ENCODE results near the gene CPEB3.
A peak's percentile ranks its signal among the peaks of the same experiment; 100 is the strongest.
"Not testable (repeated sequence)": the region's sequence is repeated elsewhere in the genome, so short reads cannot be mapped to it uniquely, and the experiment has no call there.

CPEB3 gene

DNA sequence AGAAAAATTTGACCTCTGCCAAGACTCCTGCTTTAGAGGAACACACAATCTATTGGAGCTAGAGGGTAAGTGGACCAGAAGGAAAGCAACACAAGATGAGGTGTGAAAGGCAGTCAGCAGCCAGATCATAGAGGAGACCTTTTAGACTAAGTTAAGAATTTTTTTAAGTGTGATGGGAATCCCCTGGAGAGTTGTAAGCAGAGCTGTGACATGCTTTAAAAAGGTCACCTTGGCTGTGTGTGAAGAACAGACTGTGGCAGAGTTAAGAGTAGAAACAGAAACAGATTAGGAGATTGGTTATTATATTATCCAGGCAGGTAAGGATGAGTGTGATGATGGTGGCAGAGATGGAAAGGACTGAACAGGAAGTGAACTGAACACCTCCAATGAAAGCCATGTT is 23.5 kb downstream of the CPEB3 start:
- DNase-seq (ENCODE audit: low read depth in 2 of 2): no peak

- DNase-seq (ENCODE audit: low read depth in 2 of 2): no peak
These were observed 25.1 kb downstream of the CPEB3 start for GRCh38 chr10:92265687-92266258.

DNA sequence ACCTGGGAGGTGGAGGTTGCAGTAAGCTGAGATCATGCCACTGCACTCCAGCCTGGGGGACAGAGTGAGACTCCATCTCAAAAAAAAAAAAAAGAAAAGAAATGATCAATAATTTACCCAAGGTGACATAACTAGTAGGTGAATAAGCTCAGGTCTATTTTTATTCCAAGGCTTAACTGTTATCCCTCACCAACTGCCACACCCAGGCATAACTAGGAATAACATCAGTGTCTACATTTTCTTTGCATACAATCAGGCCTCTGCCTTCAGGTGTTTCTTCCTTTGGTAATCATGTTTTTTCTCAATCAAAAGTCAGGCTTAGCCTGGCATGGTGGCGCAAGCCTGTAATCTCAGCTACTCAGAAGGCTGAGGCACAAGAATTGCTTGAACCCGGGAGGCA is 26.6 kb downstream of the CPEB3 start:
- no peak for DNase-seq (ENCODE audit: low read depth in 2 of 2)

- DNase-seq (ENCODE audit: low read depth in 2 of 2): no peak
These were observed 27.5 kb downstream of the CPEB3 start for GRCh38 chr10:92263396-92263795.

- no peak for DNase-seq (ENCODE audit: low read depth in 2 of 2)
These were observed 42.3 kb downstream of the CPEB3 start for GRCh38 chr10:92248566-92248965.

- DNase-seq (ENCODE audit: low read depth in 2 of 2): no peak
These were observed 46.1 kb downstream of the CPEB3 start for GRCh38 chr10:92244796-92245195.

GRCh38 chr10:92242910-92243671 is 47.8 kb downstream of the CPEB3 start:
- peak; percentile 5 to 19 for DNase-seq (ENCODE audit: low read depth in 2 of 2)

GRCh38 chr10:92242380-92242779 is 48.5 kb downstream of the CPEB3 start:
- DNase-seq (ENCODE audit: low read depth in 2 of 2): no peak

- DNase-seq (ENCODE audit: low read depth in 2 of 2): no peak
These were observed 49.4 kb downstream of the CPEB3 start for GRCh38 chr10:92241501-92241900.

- no peak for DNase-seq (ENCODE audit: low read depth in 2 of 2)
These were observed 49.7 kb downstream of the CPEB3 start for GRCh38 chr10:92241158-92241500.

DNA sequence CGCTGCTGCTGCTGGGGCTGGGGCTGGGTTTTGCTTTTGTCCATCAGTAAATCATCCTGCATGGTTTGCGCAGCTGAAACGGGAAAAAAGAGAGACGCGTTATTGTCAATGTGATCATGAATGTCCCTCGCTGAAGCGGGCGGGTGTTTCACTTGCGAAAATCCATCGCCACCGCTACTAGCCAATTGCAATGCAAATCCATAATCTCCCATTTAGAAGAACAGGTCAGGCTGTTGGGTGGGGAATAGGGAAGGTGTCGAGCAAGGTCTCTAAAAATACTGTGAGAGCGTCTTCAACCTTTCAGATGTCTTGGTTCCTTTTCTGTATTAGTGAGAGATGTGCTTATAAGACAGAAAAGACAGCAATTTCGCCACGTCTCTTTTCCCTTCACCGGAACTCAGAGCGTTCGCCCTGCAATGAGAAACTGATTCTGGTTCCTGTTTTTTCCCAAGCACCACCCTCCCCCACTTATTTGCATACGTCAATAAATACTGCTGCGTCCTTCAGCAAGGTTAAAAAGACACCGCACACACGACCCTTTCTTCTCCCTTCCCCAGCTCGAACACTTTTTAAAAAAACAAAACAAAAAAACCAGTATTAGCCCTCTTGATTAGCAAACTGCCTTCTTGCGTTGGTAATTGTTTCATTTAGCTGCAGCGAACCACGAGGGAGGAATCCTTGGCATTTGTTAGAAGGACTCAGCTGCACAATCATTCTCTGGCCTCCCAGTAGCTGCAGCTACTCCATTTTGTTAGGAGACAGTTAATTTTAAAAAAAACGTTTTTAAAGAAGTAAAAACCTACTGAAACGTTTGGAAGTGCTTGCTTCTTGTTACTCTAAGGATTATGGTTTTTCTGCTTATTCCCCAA is 50.4 kb downstream of the CPEB3 start:
- no peak for DNase-seq (ENCODE audit: low read depth in 2 of 2)

DNA sequence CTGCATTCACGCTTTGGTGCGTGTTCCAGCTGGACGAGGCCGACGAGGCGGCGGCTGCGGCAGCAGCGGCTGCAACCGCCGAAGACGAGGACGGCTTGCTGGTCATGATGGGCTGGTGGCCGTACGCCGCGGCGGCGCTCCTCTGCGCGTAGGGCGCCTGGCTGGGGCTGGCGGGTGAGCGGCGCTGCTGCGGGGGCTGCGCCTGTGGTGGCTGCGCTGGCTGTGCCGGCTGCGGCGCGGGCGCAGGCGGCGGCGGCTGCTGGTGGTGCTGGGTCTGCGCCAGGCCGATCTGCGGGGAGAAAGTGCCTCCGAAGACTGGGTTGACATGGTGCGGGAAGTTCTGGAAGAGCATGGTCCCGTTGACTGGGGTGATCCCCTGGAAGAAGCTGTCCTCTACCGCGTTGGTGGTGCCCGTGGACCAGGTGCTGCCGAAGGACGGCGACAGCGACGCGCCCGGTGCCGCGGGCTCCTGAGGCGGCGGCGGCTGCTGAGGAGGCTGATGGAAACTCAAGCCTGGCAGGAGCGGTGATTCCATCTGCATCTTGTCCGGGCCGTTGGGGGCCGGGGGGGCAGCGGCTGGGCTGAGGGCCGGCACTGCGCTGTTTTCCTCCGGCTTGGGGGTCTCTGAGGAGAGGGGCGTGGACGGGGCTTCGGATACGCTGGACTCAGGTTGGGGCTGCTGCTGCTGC is 51.1 kb downstream of the CPEB3 start:
- DNase-seq (ENCODE audit: low read depth in 2 of 2): no peak

DNA sequence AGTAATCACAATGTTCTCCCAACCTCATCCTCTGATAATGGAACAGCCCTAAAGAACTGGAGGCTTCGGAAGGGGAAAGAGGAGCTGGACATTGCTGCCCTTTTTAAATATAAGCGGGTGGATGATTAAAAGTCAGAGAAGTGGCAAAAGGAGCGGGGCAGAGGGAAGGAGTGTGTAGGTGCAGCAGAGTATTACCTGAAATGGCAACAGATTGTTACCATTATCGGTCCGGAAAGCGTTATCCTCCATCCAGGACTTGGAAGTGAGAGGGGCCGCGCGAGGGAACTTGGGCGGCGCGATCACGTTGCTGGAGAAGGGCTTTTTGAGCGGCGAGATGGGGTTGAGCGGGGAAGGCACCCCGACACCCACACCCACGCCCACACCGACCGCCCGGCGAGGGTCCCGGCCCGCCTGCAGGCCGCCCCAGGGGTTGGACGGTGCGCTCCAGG is 51.7 kb downstream of the CPEB3 start:
- DNase-seq (ENCODE audit: low read depth in 2 of 2): no peak

GRCh38 chr10:92238586-92239098 is 52.2 kb downstream of the CPEB3 start:
- no peak for DNase-seq (ENCODE audit: low read depth in 2 of 2)

GRCh38 chr10:92238054-92238585 is 52.8 kb downstream of the CPEB3 start:
- DNase-seq (ENCODE audit: low read depth in 2 of 2): no peak

DNA sequence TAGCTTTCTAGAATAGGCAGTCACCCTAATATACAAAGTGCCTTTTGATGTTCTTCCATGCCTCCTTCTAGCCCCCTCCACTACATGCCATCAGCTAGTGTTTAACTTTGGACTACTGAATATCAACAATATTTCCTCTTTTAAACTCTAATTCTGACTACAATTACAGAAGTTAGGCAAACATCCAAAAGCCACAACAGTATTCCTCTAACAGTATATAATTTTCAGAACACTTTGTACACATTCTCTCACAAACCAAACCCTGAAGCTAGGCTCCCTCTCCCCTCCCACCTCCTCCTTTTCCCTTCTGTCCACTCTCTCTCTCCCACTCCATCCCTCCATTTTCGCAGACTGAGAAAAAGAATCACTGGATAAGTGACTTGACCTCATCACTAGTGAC is 59.7 kb downstream of the CPEB3 start:
- no peak for DNase-seq (ENCODE audit: low read depth in 2 of 2)

DNA sequence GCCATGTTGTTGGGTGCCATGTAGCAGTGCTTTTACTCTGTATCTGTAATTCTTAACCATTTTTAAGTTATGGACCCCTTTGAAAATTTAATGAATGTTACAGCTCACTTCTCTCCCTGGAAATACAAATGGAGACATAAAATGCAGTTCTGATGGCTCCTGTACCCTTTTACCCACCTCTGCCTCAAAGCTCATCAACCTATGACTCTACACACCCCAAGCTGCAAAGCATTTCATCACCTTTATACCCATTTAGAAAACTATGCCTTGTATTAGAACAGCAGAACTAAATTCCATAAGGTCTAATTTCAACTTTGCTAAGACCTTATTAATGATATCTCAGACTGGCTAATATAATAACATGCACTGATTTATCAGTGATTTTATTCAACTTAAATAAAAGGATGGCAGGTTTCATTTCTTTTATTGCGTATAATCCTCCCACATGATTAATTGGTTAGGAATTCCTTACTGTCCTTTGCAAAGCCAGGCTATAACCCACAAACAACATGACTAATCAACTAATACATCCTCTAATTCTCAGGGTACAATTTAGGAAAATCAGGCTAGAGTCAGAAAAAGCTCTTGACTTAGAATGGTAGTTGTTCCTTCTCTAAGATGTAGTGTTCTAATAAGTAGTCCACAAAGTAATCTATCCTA is 68.1 kb downstream of the CPEB3 start:
- no peak for DNase-seq (ENCODE audit: low read depth in 2 of 2)

- DNase-seq (ENCODE audit: low read depth in 2 of 2): no peak
These were observed 71.3 kb downstream of the CPEB3 start for GRCh38 chr10:92219559-92219958.

- DNase-seq (ENCODE audit: low read depth in 2 of 2): no peak
These were observed 72.3 kb downstream of the CPEB3 start for GRCh38 chr10:92218569-92218968.

DNA sequence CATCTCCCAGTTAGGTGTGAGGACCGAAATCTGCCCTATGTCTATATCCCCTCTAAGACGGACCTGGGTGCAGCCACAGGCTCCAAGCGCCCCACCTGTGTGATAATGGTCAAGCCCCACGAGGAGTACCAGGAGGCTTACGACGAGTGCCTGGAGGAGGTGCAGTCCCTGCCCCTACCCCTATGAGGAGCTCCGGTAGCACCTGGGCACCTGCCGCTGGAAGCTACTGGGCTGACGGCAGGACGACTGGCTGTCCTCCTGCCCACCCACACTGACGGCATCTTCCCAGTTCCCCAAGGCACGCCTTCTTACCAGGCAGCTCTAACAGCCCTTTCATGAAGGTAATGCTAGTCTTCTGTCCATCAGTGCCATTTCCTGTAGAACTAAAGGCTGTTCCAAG is 74.3 kb downstream of the CPEB3 start:
- DNase-seq (ENCODE audit: low read depth in 2 of 2): not testable (repeated sequence)

DNA sequence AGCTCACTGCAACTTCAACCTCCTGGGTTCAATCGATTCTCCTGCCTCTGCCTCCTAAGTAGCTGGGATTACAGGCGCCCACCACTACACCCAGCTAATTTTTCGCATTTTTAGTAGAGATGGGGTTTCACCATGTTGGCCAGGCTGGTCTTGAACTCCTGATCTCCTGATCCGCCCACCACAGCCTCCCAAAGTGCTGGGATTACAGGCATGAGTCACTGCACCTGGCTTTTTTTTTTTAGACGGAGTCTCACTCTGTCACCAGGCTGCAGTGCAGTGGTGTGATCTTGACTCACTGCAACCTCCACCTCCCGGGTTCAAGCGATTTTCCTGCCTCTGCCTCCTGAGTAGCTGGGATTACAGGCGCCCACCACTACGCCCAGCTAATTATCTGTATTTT is 75.7 kb downstream of the CPEB3 start:
- not testable (repeated sequence) for DNase-seq (ENCODE audit: low read depth in 2 of 2)
